ENCODE measurements around the gene MYH11. TPM values are rescaled to one million over a fixed set of nuclear protein-coding genes. Genes with fewer than 3 reads are reported as not detected.

Gene MYH11
- total RNA-seq, 1 experiment from 2014 or later = not detected

GRCh38 chr16:15757077-15757386, 99.8 kb downstream of the MYH11 start:
- no peak for TF ChIP-seq CTCF (IDR thresholded peaks at IDR 0.05; ENCODE audit: insufficient read depth in 1 of 2, low read depth in 1 of 2, low read length in 1 of 2, severe bottlenecking in 1 of 2, unreplicated experiment in 1 of 2)
- no peak for DNase-seq
- no peaks in the 10 kb centered on the region for H3K36me3 Mint-ChIP-seq (ENCODE audit: insufficient read depth, unreplicated experiment)
- H3K4me3 ChIP-seq (ENCODE audit: low read depth, low read length) = no peak overlapping the region
- peaks cover 9% of the 10 kb centered on the region for H3K9me3 Mint-ChIP-seq (ENCODE audit: unreplicated experiment)
- H3K27ac Mint-ChIP-seq (ENCODE audit: unreplicated experiment) = no peak overlapping the region
- no peaks in the 10 kb centered on the region for H3K4me1 Mint-ChIP-seq (ENCODE audit: low read depth, unreplicated experiment)
- no peaks in the 10 kb centered on the region for H3K36me3 ChIP-seq (ENCODE audit: control insufficient read depth, insufficient read depth, low read length)
- H3K27me3 Mint-ChIP-seq (ENCODE audit: insufficient read depth, unreplicated experiment) = peaks cover 5% of the 10 kb centered on the region
- intact Hi-C loops (cut with micrococcal nuclease; ENCODE audit: unreplicated experiment) = loop anchor here (5.0 kb wide), 1 partner anchor 170 kb away; no protein-coding TSS in a partner anchor
- ChIA-PET POLR2A (no interaction called here), CTCF (interaction anchor here (0.7 to 0.8 kb wide), 3 partner anchors 42 to 198 kb away, joined by 4 to 5 read pairs (median 4); no protein-coding TSS in a partner anchor)
- BruUV-seq (replicated peaks) = no TSS peak
- H3K9me3 ChIP-seq = no peaks in the 10 kb centered on the region
- no peaks in the 10 kb centered on the region for H3K27me3 ChIP-seq (replicated peaks; ENCODE audit: control insufficient read depth, insufficient read depth, low read length)
- H3K4me1 ChIP-seq = no peaks in the 10 kb centered on the region
- no peak overlapping the region for H3K4me3 Mint-ChIP-seq (ENCODE audit: unreplicated experiment)

- H3K36me3 ChIP-seq (ENCODE audit: control insufficient read depth, insufficient read depth, low read length) = no peaks in the 10 kb centered on the region
- intact Hi-C loops (cut with micrococcal nuclease; ENCODE audit: unreplicated experiment) = loop anchor here (5.0 kb wide), 1 partner anchor 168 kb away; no protein-coding TSS in a partner anchor
- no peak overlapping the region for H3K4me3 ChIP-seq (ENCODE audit: low read depth, low read length)
- no peak for DNase-seq
- ChIA-PET POLR2A (no interaction called here), CTCF (interaction anchor here (0.6 kb wide), 1 partner anchor 60 kb away, joined by 5 read pairs; no protein-coding TSS in a partner anchor)
- peaks cover 5% of the 10 kb centered on the region for H3K27me3 Mint-ChIP-seq (ENCODE audit: insufficient read depth, unreplicated experiment)
- H3K36me3 Mint-ChIP-seq (ENCODE audit: insufficient read depth, unreplicated experiment) = no peaks in the 10 kb centered on the region
- no peaks in the 10 kb centered on the region for H3K4me1 ChIP-seq
- H3K4me3 Mint-ChIP-seq (ENCODE audit: unreplicated experiment) = no peak overlapping the region
- H3K9me3 Mint-ChIP-seq (ENCODE audit: unreplicated experiment) = peaks cover 4% of the 10 kb centered on the region
- H3K27ac Mint-ChIP-seq (ENCODE audit: unreplicated experiment) = no peak overlapping the region
- no peaks in the 10 kb centered on the region for H3K27me3 ChIP-seq (replicated peaks; ENCODE audit: control insufficient read depth, insufficient read depth, low read length)
- TF ChIP-seq CTCF (IDR thresholded peaks at IDR 0.05; ENCODE audit: insufficient read depth in 1 of 2, low read depth in 1 of 2, low read length in 1 of 2, severe bottlenecking in 1 of 2, unreplicated experiment in 1 of 2) = no peak
- no peaks in the 10 kb centered on the region for H3K9me3 ChIP-seq
- no TSS peak for BruUV-seq (replicated peaks)
- no peaks in the 10 kb centered on the region for H3K4me1 Mint-ChIP-seq (ENCODE audit: low read depth, unreplicated experiment)
These were observed 101.8 kb downstream of the MYH11 start for GRCh38 chr16:15754821-15755534.

- Mint-ChIP-seq H3K27ac (ENCODE audit: unreplicated experiment) (no peak overlapping the region), H3K4me1 (ENCODE audit: low read depth, unreplicated experiment) (no peaks in the 10 kb centered on the region), H3K4me3 (ENCODE audit: unreplicated experiment) (no peak overlapping the region), H3K9me3 (ENCODE audit: unreplicated experiment) (no peaks in the 10 kb centered on the region), H3K36me3 (ENCODE audit: insufficient read depth, unreplicated experiment) (no peaks in the 10 kb centered on the region), H3K27me3 (ENCODE audit: insufficient read depth, unreplicated experiment) (peaks cover 8% of the 10 kb centered on the region)
- ChIA-PET CTCF (no interaction called here), POLR2A (no interaction called here)
- H3K4me3 ChIP-seq (ENCODE audit: low read depth, low read length) = no peak overlapping the region
- H3K4me1 ChIP-seq = no peaks in the 10 kb centered on the region
- no peak for TF ChIP-seq CTCF (IDR thresholded peaks at IDR 0.05; ENCODE audit: insufficient read depth in 1 of 2, low read depth in 1 of 2, low read length in 1 of 2, severe bottlenecking in 1 of 2, unreplicated experiment in 1 of 2)
- no peaks in the 10 kb centered on the region for H3K27me3 ChIP-seq (replicated peaks; ENCODE audit: control insufficient read depth, insufficient read depth, low read length)
- intact Hi-C loops (cut with micrococcal nuclease; ENCODE audit: unreplicated experiment) = no loop called here
- no peaks in the 10 kb centered on the region for H3K9me3 ChIP-seq
- no peaks in the 10 kb centered on the region for H3K36me3 ChIP-seq (ENCODE audit: control insufficient read depth, insufficient read depth, low read length)
- DNase-seq = no peak
- no TSS peak for BruUV-seq (replicated peaks)
These were observed 103.9 kb downstream of the MYH11 start for GRCh38 chr16:15752717-15753488.

Measured in Caco-2 (cell line).